Thoracic aorta (tissue), 2 donors: ENCODE measurements around the gene MARK3. TPM values are rescaled to one million over a fixed set of nuclear protein-coding genes. Genes with fewer than 3 reads are reported as not detected.

Experiments used
- ATAC-seq: fragments of 150-250 bp; one replicate; pipeline ENCODE4 v1.8.0; 2017; ENCODE audit warnings: low read depth; ENCODE audit not compliant: insufficient number of reproducible peaks, low FRiP score
- DNase-seq: peaks from one replicate; pipeline ENCODE4 v3.0.0-alpha.2; 2020; ENCODE audit warnings: low spot score
- H3K27ac ChIP-seq, 2 donors: fragments of 200-600 bp; sonication (generic); 1 replicate in 1 of 2; 2 replicates in 1 of 2; pipeline ENCODE4 v1.5.1; 2016; ENCODE audit warnings: mild to moderate bottlenecking in 2 of 2, moderate library complexity in 2 of 2
- H3K27me3 ChIP-seq: fragments of 200-600 bp; sonication (generic); replicated peaks from 2 replicates; pipeline ENCODE4 v1.6.0; 2016; ENCODE audit warnings: mild to moderate bottlenecking; ENCODE audit not compliant: insufficient read depth
- H3K36me3 ChIP-seq: fragments of 200-600 bp; sonication (generic); one replicate; pipeline ENCODE4 v1.5.1; 2016
- H3K4me1 ChIP-seq, 2 donors: fragments of 200-600 bp; sonication (generic); 1 replicate in 1 of 2; 2 replicates in 1 of 2; pipeline versions ENCODE4 v1.5.1 to v1.6.0; 2016; ENCODE audit warnings: low read depth in 2 of 2, mild to moderate bottlenecking in 1 of 2; ENCODE audit not compliant: control insufficient read depth in 1 of 2
- H3K4me3 ChIP-seq: fragments of 200-600 bp; sonication (generic); 2 replicates; pipeline ENCODE4 v1.5.1; 2016; ENCODE audit warnings: mild to moderate bottlenecking
- H3K9me3 ChIP-seq: fragments of 200-600 bp; sonication (generic); 2 replicates; pipeline ENCODE4 v1.5.1; 2016
- CTCF ChIP-seq: fragments of 200-600 bp; sonication (generic); IDR thresholded peaks from one replicate; pipeline ENCODE4 v1.5.1; 2019; ENCODE audit warnings: antibody characterized with exemption
- total RNA-seq, 2 donors: library from RNA; depleted of rRNA; stranded (reverse); fragments of >200 nt; gene quantifications; one replicate each; pipeline versions ENCODE4 v1.1.0 to v1.2.3, GENCODE V29; 2016

The MARK3 gene
- total RNA-seq, 2 donors from 2014 or later = 77.6 to 133 TPM

GRCh38 chr14:103548463-103549351 is 163.5 kb downstream of the MARK3 start:
- Histone ChIP-seq H3K4me3 (no peak overlapping the region), H3K9me3 (no peaks in the 10 kb centered on the region), H3K4me1 (peaks cover 40 to 57% of the 10 kb centered on the region in 2 donors), H3K27ac (peak overlapping the region in 1 of 2 donors; percentile 100), H3K36me3 (no peaks in the 10 kb centered on the region), H3K27me3 (no peaks in the 10 kb centered on the region)
- DNase-seq (no peak), ATAC-seq (no peak)
- no peak for TF ChIP-seq CTCF

- peak overlapping the region; percentile 90 to 100 for H3K27ac ChIP-seq
- no peaks in the 10 kb centered on the region for H3K36me3 ChIP-seq
- H3K4me3 ChIP-seq = peak overlapping the region; percentile 70
- no peak for DNase-seq
- ATAC-seq = no peak
- TF ChIP-seq CTCF = no peak
- H3K27me3 ChIP-seq = no peaks in the 10 kb centered on the region
- peaks cover 30 to 48% of the 10 kb centered on the region in 2 donors for H3K4me1 ChIP-seq
- H3K9me3 ChIP-seq = no peaks in the 10 kb centered on the region
These were observed 164.4 kb downstream of the MARK3 start for GRCh38 chr14:103549361-103550311.

GRCh38 chr14:103550451-103551337 is 165.5 kb downstream of the MARK3 start:
- no peaks in the 10 kb centered on the region for H3K27me3 ChIP-seq
- no peaks in the 10 kb centered on the region for H3K9me3 ChIP-seq
- H3K4me3 ChIP-seq = peak overlapping the region; percentile 70
- DNase-seq (no peak), ATAC-seq (no peak)
- no peak for TF ChIP-seq CTCF
- H3K36me3 ChIP-seq = no peaks in the 10 kb centered on the region
- peak overlapping the region; percentile 90 to 100 for H3K27ac ChIP-seq
- H3K4me1 ChIP-seq = peaks cover 30 to 49% of the 10 kb centered on the region in 2 donors

GRCh38 chr14:103551338-103551762 is 166.1 kb downstream of the MARK3 start:
- no peaks in the 10 kb centered on the region for H3K9me3 ChIP-seq
- no peak for TF ChIP-seq CTCF
- ATAC-seq = no peak
- no peaks in the 10 kb centered on the region for H3K36me3 ChIP-seq
- peak overlapping the region; percentile 90 to 100 for H3K27ac ChIP-seq
- peak overlapping the region; percentile 70 for H3K4me3 ChIP-seq
- H3K4me1 ChIP-seq = peaks cover 30 to 49% of the 10 kb centered on the region in 2 donors
- no peaks in the 10 kb centered on the region for H3K27me3 ChIP-seq
- DNase-seq = no peak
